ENCODE data around the gene VPS13A. TPM values are rescaled to one million over a fixed set of nuclear protein-coding genes. Genes with fewer than 3 reads are reported as not detected.

The VPS13A gene
- total and polyA plus RNA-seq, 10 donors, result 7.5 to 90.9 (median 56.5) TPM

GRCh38 chr9:77422969-77423368 is 245.6 kb downstream of the VPS13A start:
- intact Hi-C loops (cut with DNase I; ENCODE audit: low total_unique reads), result no loop called here
- H3K4me1 ChIP-seq, result peaks cover 0 to 30% (median 6%) of the 10 kb centered on the region in 6 donors
- 95 to 100% (median 97%) methylated on average over 3 of the region's 3 CpGs for WGBS, 5 donors
- no peak for DNase-seq
- H3K9me3 ChIP-seq, result peaks cover 0 to 4% (median 0%) of the 10 kb centered on the region in 8 donors
- peaks cover 0 to 10% (median 0%) of the 10 kb centered on the region in 6 donors for H3K36me3 ChIP-seq
- H3K4me3 ChIP-seq, result no peak overlapping the region
- no peaks in the 10 kb centered on the region for H3K27me3 ChIP-seq (replicated peaks in 1 of 7)
- H3K27ac ChIP-seq, result no peak overlapping the region
- TF ChIP-seq POLR2AphosphoS5 (IDR thresholded peaks at IDR 0.05) (no peak), POLR2A (IDR thresholded peaks at IDR 0.05) (no peak)
- TF ChIP-seq, protein P1, sequence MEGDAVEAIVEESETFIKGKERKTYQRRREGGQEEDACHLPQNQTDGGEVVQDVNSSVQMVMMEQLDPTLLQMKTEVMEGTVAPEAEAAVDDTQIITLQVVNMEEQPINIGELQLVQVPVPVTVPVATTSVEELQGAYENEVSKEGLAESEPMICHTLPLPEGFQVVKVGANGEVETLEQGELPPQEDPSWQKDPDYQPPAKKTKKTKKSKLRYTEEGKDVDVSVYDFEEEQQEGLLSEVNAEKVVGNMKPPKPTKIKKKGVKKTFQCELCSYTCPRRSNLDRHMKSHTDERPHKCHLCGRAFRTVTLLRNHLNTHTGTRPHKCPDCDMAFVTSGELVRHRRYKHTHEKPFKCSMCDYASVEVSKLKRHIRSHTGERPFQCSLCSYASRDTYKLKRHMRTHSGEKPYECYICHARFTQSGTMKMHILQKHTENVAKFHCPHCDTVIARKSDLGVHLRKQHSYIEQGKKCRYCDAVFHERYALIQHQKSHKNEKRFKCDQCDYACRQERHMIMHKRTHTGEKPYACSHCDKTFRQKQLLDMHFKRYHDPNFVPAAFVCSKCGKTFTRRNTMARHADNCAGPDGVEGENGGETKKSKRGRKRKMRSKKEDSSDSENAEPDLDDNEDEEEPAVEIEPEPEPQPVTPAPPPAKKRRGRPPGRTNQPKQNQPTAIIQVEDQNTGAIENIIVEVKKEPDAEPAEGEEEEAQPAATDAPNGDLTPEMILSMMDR (IDR thresholded peaks at IDR 0.05 in 8 of 11, conservative IDR thresholded peaks at IDR 0.05 in 3 of 11), result no peak

- DNase-seq, result no peak
- H3K36me3 ChIP-seq, result peaks cover 0 to 15% (median 0%) of the 10 kb centered on the region in 6 donors
- H3K4me1 ChIP-seq, result peaks cover 0 to 22% (median 6%) of the 10 kb centered on the region in 6 donors
- intact Hi-C loops (cut with DNase I; ENCODE audit: low total_unique reads), result no loop called here
- TF ChIP-seq, protein P1 (IDR thresholded peaks at IDR 0.05 in 8 of 11, conservative IDR thresholded peaks at IDR 0.05 in 3 of 11), result no peak
- TF ChIP-seq POLR2AphosphoS5 (IDR thresholded peaks at IDR 0.05) (no peak), POLR2A (IDR thresholded peaks at IDR 0.05) (no peak)
- 85 to 95% (median 93%) methylated on average over 3 of the region's 3 CpGs for WGBS, 5 donors
- H3K27me3 ChIP-seq (replicated peaks in 1 of 7), result no peaks in the 10 kb centered on the region
- H3K27ac ChIP-seq, result no peak overlapping the region
- H3K9me3 ChIP-seq, result peaks cover 0 to 4% (median 0%) of the 10 kb centered on the region in 8 donors
- H3K4me3 ChIP-seq, result no peak overlapping the region
These were observed 246.5 kb downstream of the VPS13A start for GRCh38 chr9:77423841-77424240.

- peaks cover 0 to 15% (median 0%) of the 10 kb centered on the region in 6 donors for H3K36me3 ChIP-seq
- peaks cover 0 to 4% (median 0%) of the 10 kb centered on the region in 8 donors for H3K9me3 ChIP-seq
- H3K27ac ChIP-seq, result no peak overlapping the region
- peaks cover 0 to 11% (median 6%) of the 10 kb centered on the region in 6 donors for H3K4me1 ChIP-seq
- 65 to 79% (median 68%) methylated on average over 2 of the region's 2 CpGs for WGBS, 5 donors
- DNase-seq, result no peak
- no peak for TF ChIP-seq POLR2AphosphoS5 (IDR thresholded peaks at IDR 0.05)
- no peak overlapping the region for H3K4me3 ChIP-seq
- intact Hi-C loops (cut with DNase I; ENCODE audit: low total_unique reads), result no loop called here
- H3K27me3 ChIP-seq (replicated peaks in 1 of 7), result no peaks in the 10 kb centered on the region
These were observed 247.7 kb downstream of the VPS13A start for GRCh38 chr9:77424993-77425392.

DNA sequence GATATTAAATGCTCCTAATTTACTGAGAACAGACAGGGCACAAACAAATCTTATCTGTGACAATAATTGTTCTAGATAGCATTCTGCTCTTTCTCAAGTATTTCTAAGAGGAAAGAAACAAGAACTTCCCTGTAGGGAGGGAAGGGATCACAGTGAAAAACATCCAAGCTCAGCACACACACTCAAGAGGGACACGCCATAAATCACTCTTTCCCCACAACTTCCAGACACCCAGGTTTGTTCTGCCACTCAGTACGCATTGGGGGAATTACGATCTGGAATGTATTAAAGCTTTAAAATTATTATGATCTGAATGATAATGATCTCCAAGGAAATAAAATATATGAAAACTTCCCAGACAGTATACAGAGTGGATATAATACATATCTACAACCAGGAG is 249.4 kb downstream of the VPS13A start:
- H3K4me1 ChIP-seq, result peaks cover 0 to 11% (median 0%) of the 10 kb centered on the region in 6 donors
- H3K27ac ChIP-seq, result no peak overlapping the region
- intact Hi-C loops (cut with DNase I; ENCODE audit: low total_unique reads), result no loop called here
- peaks cover 0 to 15% (median 0%) of the 10 kb centered on the region in 6 donors for H3K36me3 ChIP-seq
- TF ChIP-seq, protein P1 (IDR thresholded peaks at IDR 0.05 in 8 of 11, conservative IDR thresholded peaks at IDR 0.05 in 3 of 11), result no peak
- TF ChIP-seq POLR2AphosphoS5 (IDR thresholded peaks at IDR 0.05), result no peak
- no peak for TF ChIP-seq POLR2A (IDR thresholded peaks at IDR 0.05)
- DNase-seq, result no peak
- peaks cover 0 to 4% (median 0%) of the 10 kb centered on the region in 8 donors for H3K9me3 ChIP-seq
- WGBS, 5 donors, result 56 to 69% (median 60%) methylated on average over 3 of the region's 3 CpGs
- no peaks in the 10 kb centered on the region for H3K27me3 ChIP-seq (replicated peaks in 1 of 7)
- no peak overlapping the region for H3K4me3 ChIP-seq
